ENCODE measurements around the gene CDHR5. TPM values are rescaled to one million over a fixed set of nuclear protein-coding genes. Genes with fewer than 3 reads are reported as not detected.
A peak's percentile ranks its signal among the peaks of the same experiment; 100 is the strongest.

Gene CDHR5
- total RNA-seq, 1 donor from 2014 or later = not detected

GRCh38 chr11:613369-613968 lies 11.3 kb downstream of the CDHR5 start:
- no peak overlapping the region for H2AFZ ChIP-seq (replicated peaks)
- Mint-ChIP-seq H3K4me1 (no peaks in the 10 kb centered on the region), H3K36me3 (peaks cover 5% of the 10 kb centered on the region), H3K27me3 (ENCODE audit: insufficient read depth, low read depth) (peaks cover 16% of the 10 kb centered on the region), H3K9me3 (no peaks in the 10 kb centered on the region), H3K4me3 (no peak overlapping the region), H3K27ac (no peak overlapping the region)
- H3K9me3 ChIP-seq (ENCODE audit: low read depth) = no peaks in the 10 kb centered on the region
- H3F3A ChIP-seq (ENCODE audit: low read depth) = peaks cover 32% of the 10 kb centered on the region
- peaks cover 51% of the 10 kb centered on the region for H4K20me1 ChIP-seq (ENCODE audit: low read depth)
- H3K27me3 ChIP-seq = no peaks in the 10 kb centered on the region
- H3K36me3 ChIP-seq = no peaks in the 10 kb centered on the region
- TF ChIP-seq EZH2phosphoT487 (IDR thresholded peaks at IDR 0.05) (no peak), EZH2 (IDR thresholded peaks at IDR 0.05) (no peak)
- TF ChIP-seq, protein P1, sequence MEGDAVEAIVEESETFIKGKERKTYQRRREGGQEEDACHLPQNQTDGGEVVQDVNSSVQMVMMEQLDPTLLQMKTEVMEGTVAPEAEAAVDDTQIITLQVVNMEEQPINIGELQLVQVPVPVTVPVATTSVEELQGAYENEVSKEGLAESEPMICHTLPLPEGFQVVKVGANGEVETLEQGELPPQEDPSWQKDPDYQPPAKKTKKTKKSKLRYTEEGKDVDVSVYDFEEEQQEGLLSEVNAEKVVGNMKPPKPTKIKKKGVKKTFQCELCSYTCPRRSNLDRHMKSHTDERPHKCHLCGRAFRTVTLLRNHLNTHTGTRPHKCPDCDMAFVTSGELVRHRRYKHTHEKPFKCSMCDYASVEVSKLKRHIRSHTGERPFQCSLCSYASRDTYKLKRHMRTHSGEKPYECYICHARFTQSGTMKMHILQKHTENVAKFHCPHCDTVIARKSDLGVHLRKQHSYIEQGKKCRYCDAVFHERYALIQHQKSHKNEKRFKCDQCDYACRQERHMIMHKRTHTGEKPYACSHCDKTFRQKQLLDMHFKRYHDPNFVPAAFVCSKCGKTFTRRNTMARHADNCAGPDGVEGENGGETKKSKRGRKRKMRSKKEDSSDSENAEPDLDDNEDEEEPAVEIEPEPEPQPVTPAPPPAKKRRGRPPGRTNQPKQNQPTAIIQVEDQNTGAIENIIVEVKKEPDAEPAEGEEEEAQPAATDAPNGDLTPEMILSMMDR (IDR thresholded peaks at IDR 0.05) = no peak
- peak; percentile 92 for DNase-seq (ENCODE audit: low spot score)
- no peak overlapping the region for H3K4me3 ChIP-seq
- H3K27ac ChIP-seq = no peak overlapping the region
- H3K9ac ChIP-seq = no peak overlapping the region
- peaks cover 5% of the 10 kb centered on the region for H3K79me2 ChIP-seq (ENCODE audit: low read depth)
- H3K4me1 ChIP-seq = no peaks in the 10 kb centered on the region
- H3K4me2 ChIP-seq = no peak overlapping the region

GRCh38 chr11:612961-613300 lies 11.8 kb downstream of the CDHR5 start:
- Histone ChIP-seq H4K20me1 (ENCODE audit: low read depth) (peaks cover 54% of the 10 kb centered on the region), H3F3A (ENCODE audit: low read depth) (peaks cover 32% of the 10 kb centered on the region), H3K9ac (no peak overlapping the region), H3K4me1 (no peaks in the 10 kb centered on the region), H3K4me3 (no peak overlapping the region), H3K9me3 (ENCODE audit: low read depth) (no peaks in the 10 kb centered on the region), H2AFZ (replicated peaks) (no peak overlapping the region), H3K4me2 (no peak overlapping the region), H3K79me2 (ENCODE audit: low read depth) (peaks cover 5% of the 10 kb centered on the region), H3K27ac (no peak overlapping the region), H3K36me3 (no peaks in the 10 kb centered on the region), H3K27me3 (no peaks in the 10 kb centered on the region)
- no peaks in the 10 kb centered on the region for H3K9me3 Mint-ChIP-seq
- H3K27me3 Mint-ChIP-seq (ENCODE audit: insufficient read depth, low read depth) = peaks cover 17% of the 10 kb centered on the region
- H3K36me3 Mint-ChIP-seq = peaks cover 6% of the 10 kb centered on the region
- DNase-seq (ENCODE audit: low spot score) = no peak
- no peaks in the 10 kb centered on the region for H3K4me1 Mint-ChIP-seq
- no peak for TF ChIP-seq EZH2phosphoT487 (IDR thresholded peaks at IDR 0.05)
- TF ChIP-seq, protein P1 (IDR thresholded peaks at IDR 0.05) = no peak
- no peak for TF ChIP-seq EZH2 (IDR thresholded peaks at IDR 0.05)
- H3K4me3 Mint-ChIP-seq = no peak overlapping the region
- no peak overlapping the region for H3K27ac Mint-ChIP-seq

- no peaks in the 10 kb centered on the region for H3K9me3 ChIP-seq (ENCODE audit: low read depth)
- peaks cover 5% of the 10 kb centered on the region for H3K79me2 ChIP-seq (ENCODE audit: low read depth)
- H2AFZ ChIP-seq (replicated peaks) = no peak overlapping the region
- H3K27me3 ChIP-seq = no peaks in the 10 kb centered on the region
- Mint-ChIP-seq H3K4me3 (no peak overlapping the region), H3K27ac (no peak overlapping the region), H3K4me1 (no peaks in the 10 kb centered on the region), H3K27me3 (ENCODE audit: insufficient read depth, low read depth) (peaks cover 18% of the 10 kb centered on the region), H3K36me3 (peaks cover 6% of the 10 kb centered on the region), H3K9me3 (no peaks in the 10 kb centered on the region)
- H3K36me3 ChIP-seq = no peaks in the 10 kb centered on the region
- no peak overlapping the region for H3K4me3 ChIP-seq
- no peak overlapping the region for H3K27ac ChIP-seq
- TF ChIP-seq, protein P1 (IDR thresholded peaks at IDR 0.05) = peak; percentile 30
- TF ChIP-seq EZH2 (IDR thresholded peaks at IDR 0.05) = no peak
- H3K4me2 ChIP-seq = no peak overlapping the region
- peaks cover 54% of the 10 kb centered on the region for H4K20me1 ChIP-seq (ENCODE audit: low read depth)
- no peaks in the 10 kb centered on the region for H3K4me1 ChIP-seq
- H3F3A ChIP-seq (ENCODE audit: low read depth) = peaks cover 32% of the 10 kb centered on the region
- DNase-seq (ENCODE audit: low spot score) = peak; percentile 48
- no peak overlapping the region for H3K9ac ChIP-seq
Observed at GRCh38 chr11:612201-612960, 12.4 kb downstream of the CDHR5 start.
